ENCODE measurements around the gene FRS2.

GRCh38 chr12:69438539-69438938, 31.6 kb upstream of the FRS2 start:
- TF ChIP-seq FOXP2 (optimal IDR thresholded peaks at IDR 0.05; ENCODE audit: borderline replicate concordance, extremely low read depth, extremely low read length, insufficient read depth) = no peak
- no peak for TF ChIP-seq POLR2AphosphoS5 (IDR thresholded peaks at IDR 0.05; ENCODE audit: low read depth, low read length)
- TF ChIP-seq REST (IDR thresholded peaks at IDR 0.05; ENCODE audit: insufficient read depth in 1 of 2, low read depth in 2 of 2, low read length in 2 of 2) = no peak
- TF ChIP-seq TAF1 (IDR thresholded peaks at IDR 0.05; ENCODE audit: borderline replicate concordance, insufficient read depth, low read length) = no peak
- TF ChIP-seq SIN3A (IDR thresholded peaks at IDR 0.05; ENCODE audit: borderline replicate concordance, insufficient read depth, low read length) = no peak

All from PFSK-1 (cell line).